Gastroesophageal sphincter (tissue), 3 donors: ENCODE measurements around the gene AKAP13.

ENCODE experiments used
- POLR2A ChIP-seq, 2 donors: fragments of 450-650 bp; IDR thresholded peaks; one replicate each; pipeline ENCODE4 v1.6.1; 2017; ENCODE audit warnings: antibody characterized with exemption in 2 of 2, mild to moderate bottlenecking in 2 of 2, moderate library complexity in 1 of 2
- POLR2AphosphoS5 ChIP-seq: sonication (generic); formaldehyde crosslinking; IDR thresholded peaks from one replicate; pipeline ENCODE4 v1.6.1; 2017; ENCODE audit warnings: antibody characterized with exemption
- TF ChIP-seq, protein P1 (sequence below), 4 experiments: fragments of 200-600 bp in 2 of 4; fragments of 450-650 bp in 2 of 4; sonication (generic) in 1 of 4; IDR thresholded peaks; one replicate each; pipeline ENCODE4 v1.5.1; 2017 to 2019; ENCODE audit warnings: antibody characterized with exemption in 4 of 4, mild to moderate bottlenecking in 2 of 4, moderate library complexity in 2 of 4

DNA sequence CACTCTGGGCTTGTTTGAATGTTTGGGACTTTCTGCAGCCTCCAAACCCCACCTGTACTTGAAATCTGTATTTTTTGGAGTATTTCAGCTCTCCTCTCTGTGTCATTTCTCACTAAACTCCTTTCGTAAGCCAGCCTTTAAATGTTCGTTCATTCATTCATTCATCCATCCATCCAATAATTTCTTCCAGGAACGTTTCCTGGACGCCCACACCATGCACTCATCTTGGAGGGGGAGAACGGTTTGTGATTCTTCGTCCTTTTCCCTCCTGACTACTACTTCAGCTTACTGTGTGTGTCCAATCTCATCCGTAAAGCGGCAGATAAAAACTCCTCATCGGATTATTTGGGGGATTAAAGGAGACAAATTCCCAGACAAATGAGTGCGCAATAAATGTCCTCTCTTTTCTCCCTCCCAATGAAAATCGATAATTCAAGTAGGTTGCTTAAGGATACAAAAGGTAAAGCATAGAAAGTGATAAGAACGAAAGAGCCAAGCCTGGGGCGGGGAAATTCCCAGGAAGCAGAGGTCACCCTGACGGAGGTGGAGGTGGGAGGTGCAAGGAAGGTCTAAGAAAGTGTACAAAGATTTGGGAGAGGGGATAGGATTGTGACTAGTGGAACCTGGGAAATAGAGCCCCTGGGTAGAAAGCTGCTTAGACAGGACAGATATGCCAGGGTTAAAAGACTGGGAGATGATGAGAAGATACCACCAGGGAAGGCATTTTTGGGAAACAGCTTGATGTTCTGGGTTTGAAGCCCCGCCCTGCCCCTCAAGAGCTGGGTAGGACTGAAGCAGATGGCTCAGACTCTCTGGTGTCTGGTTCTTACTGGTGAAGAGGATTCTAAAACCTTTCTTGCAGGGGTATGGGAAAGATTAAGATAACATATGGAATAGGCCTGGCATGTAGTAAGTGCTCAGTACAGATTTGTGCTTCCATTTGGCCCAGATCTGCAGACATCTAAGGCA, 415.2 kb downstream of the AKAP13 start:
- TF ChIP-seq, protein P1, sequence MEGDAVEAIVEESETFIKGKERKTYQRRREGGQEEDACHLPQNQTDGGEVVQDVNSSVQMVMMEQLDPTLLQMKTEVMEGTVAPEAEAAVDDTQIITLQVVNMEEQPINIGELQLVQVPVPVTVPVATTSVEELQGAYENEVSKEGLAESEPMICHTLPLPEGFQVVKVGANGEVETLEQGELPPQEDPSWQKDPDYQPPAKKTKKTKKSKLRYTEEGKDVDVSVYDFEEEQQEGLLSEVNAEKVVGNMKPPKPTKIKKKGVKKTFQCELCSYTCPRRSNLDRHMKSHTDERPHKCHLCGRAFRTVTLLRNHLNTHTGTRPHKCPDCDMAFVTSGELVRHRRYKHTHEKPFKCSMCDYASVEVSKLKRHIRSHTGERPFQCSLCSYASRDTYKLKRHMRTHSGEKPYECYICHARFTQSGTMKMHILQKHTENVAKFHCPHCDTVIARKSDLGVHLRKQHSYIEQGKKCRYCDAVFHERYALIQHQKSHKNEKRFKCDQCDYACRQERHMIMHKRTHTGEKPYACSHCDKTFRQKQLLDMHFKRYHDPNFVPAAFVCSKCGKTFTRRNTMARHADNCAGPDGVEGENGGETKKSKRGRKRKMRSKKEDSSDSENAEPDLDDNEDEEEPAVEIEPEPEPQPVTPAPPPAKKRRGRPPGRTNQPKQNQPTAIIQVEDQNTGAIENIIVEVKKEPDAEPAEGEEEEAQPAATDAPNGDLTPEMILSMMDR (IDR thresholded peaks at IDR 0.05): no peak
- TF ChIP-seq POLR2A (IDR thresholded peaks at IDR 0.05) (no peak), POLR2AphosphoS5 (no peak)
